Spinal cord (tissue), 10 donors: ENCODE data around the gene PCDH11Y. TPM values are rescaled to one million over a fixed set of nuclear protein-coding genes. Genes with fewer than 3 reads are reported as not detected.
"Not testable (repeated sequence)": the region's sequence is repeated elsewhere in the genome, so short reads cannot be mapped to it uniquely, and the experiment has no call there.

Source experiments
- DNase-seq, 6 donors: peaks; one replicate each; pipeline versions ENCODE4 v3.0.0 to v3.0.0-alpha.2; 2013 to 2015; ENCODE audit warnings: low spot score in 6 of 6, low read depth in 4 of 6
- H3K27ac ChIP-seq: one replicate; pipeline ENCODE4 v1.5.1; 2013; ENCODE audit warnings: low read depth, low read length, control low read depth
- H3K27me3 ChIP-seq: one replicate; pipeline ENCODE4 v1.6.1; 2013; ENCODE audit warnings: low read length; ENCODE audit not compliant: control insufficient read depth, insufficient read depth
- H3K36me3 ChIP-seq: one replicate; pipeline ENCODE4 v1.6.1; 2013; ENCODE audit warnings: low read length; ENCODE audit not compliant: control insufficient read depth, insufficient read depth
- H3K4me1 ChIP-seq: one replicate; pipeline ENCODE4 v1.6.1; 2013; ENCODE audit warnings: low read length; ENCODE audit not compliant: control insufficient read depth, insufficient read depth
- H3K4me3 ChIP-seq: one replicate; pipeline ENCODE4 v1.5.1; 2013; ENCODE audit warnings: low read depth, low read length, control low read depth
- H3K9me3 ChIP-seq: one replicate; pipeline ENCODE4 v1.6.1; 2013; ENCODE audit warnings: low read length; ENCODE audit not compliant: control insufficient read depth, insufficient read depth
- WGBS: methylation state at CpG from one replicate; pipeline ENCODE4 v1.1.5; 2013; ENCODE audit warnings: missing lambda C conversion rate; ENCODE audit not compliant: insufficient coverage; 5-methylcytosine and 5-hydroxymethylcytosine counted together
- polyA plus RNA-seq, 2 donors: library from polyadenylated mRNA; unstranded; fragments of 120-200 nt; gene quantifications; one replicate each; pipeline ENCODE4 v1.2.1, GENCODE V29; 2013; ENCODE audit not compliant: insufficient read length in 2 of 2
- total RNA-seq, 2 donors: library from RNA; depleted of rRNA in 1 of 2; stranded (reverse); fragments of 120-200 nt in 1 of 2; fragments of >200 nt in 1 of 2; gene quantifications; one replicate each; pipeline versions ENCODE4 v1.2.3 to v1.2.4, GENCODE V29; 2013 to 2014
- donor health status: healthy.

PCDH11Y gene
- total and polyA plus RNA-seq, 4 donors = 0.40 to 35.6 (median 8.9) TPM

GRCh38 chrY:5215116-5215515 is 215.0 kb downstream of the PCDH11Y start:
- H3K27ac ChIP-seq, DNase-seq, H3K36me3 ChIP-seq, H3K27me3 ChIP-seq, H3K4me3 ChIP-seq, H3K4me1 ChIP-seq, H3K9me3 ChIP-seq: not testable (repeated sequence)
- no CpG with 5 or more reads among the region's 2 CpGs for WGBS

- not testable (repeated sequence) for H3K27me3 ChIP-seq, DNase-seq, H3K9me3 ChIP-seq, H3K4me3 ChIP-seq, H3K4me1 ChIP-seq, H3K36me3 ChIP-seq, H3K27ac ChIP-seq
- no CpG with 5 or more reads among the region's 7 CpGs for WGBS
Observed at GRCh38 chrY:5324931-5325330, 324.8 kb downstream of the PCDH11Y start.

GRCh38 chrY:5342220-5342619 is 342.1 kb downstream of the PCDH11Y start:
- H3K9me3 ChIP-seq, H3K36me3 ChIP-seq, H3K27ac ChIP-seq, H3K4me3 ChIP-seq, H3K4me1 ChIP-seq, H3K27me3 ChIP-seq: not testable (repeated sequence)
- peak in 1 of 6 donors; percentile 53 for DNase-seq
- WGBS = no CpG with 5 or more reads among the region's 3 CpGs

GRCh38 chrY:5543705-5544104 is 543.6 kb downstream of the PCDH11Y start:
- H3K27me3 ChIP-seq, H3K27ac ChIP-seq, H3K4me3 ChIP-seq, H3K36me3 ChIP-seq, H3K4me1 ChIP-seq, H3K9me3 ChIP-seq, DNase-seq: not testable (repeated sequence)

GRCh38 chrY:5638589-5638988 is 638.5 kb downstream of the PCDH11Y start:
- not testable (repeated sequence) for H3K9me3 ChIP-seq, H3K27me3 ChIP-seq, H3K27ac ChIP-seq, H3K36me3 ChIP-seq, H3K4me1 ChIP-seq, H3K4me3 ChIP-seq, DNase-seq
- WGBS = no CpG with 5 or more reads among the region's 2 CpGs

- not testable (repeated sequence) for DNase-seq, H3K4me3 ChIP-seq, H3K9me3 ChIP-seq, H3K36me3 ChIP-seq, H3K27me3 ChIP-seq, H3K4me1 ChIP-seq, H3K27ac ChIP-seq
- WGBS = no CpG with 5 or more reads among the region's 2 CpGs
Observed at GRCh38 chrY:5679265-5679664, 679.2 kb downstream of the PCDH11Y start.

GRCh38 chrY:5708727-5709126 is 708.6 kb downstream of the PCDH11Y start:
- no CpG with 5 or more reads among the region's 5 CpGs for WGBS

GRCh38 chrY:5709788-5710381 is 709.8 kb downstream of the PCDH11Y start:
- DNase-seq, H3K4me1 ChIP-seq, H3K27ac ChIP-seq, H3K4me3 ChIP-seq, H3K27me3 ChIP-seq, H3K9me3 ChIP-seq, H3K36me3 ChIP-seq: not testable (repeated sequence)
- no CpG with 5 or more reads among the region's 1 CpG for WGBS

More at GRCh38 chrY:5708727-5709126, 708.6 kb downstream of the PCDH11Y start:
- not testable (repeated sequence) for H3K36me3 ChIP-seq, H3K9me3 ChIP-seq, H3K4me3 ChIP-seq, H3K27ac ChIP-seq, H3K4me1 ChIP-seq, DNase-seq, H3K27me3 ChIP-seq

- not testable (repeated sequence) for H3K4me1 ChIP-seq
- WGBS = no CpG with 5 or more reads among the region's 3 CpGs
Observed at GRCh38 chrY:5761403-5761802, 761.3 kb downstream of the PCDH11Y start.

GRCh38 chrY:5776485-5776884 is 776.4 kb downstream of the PCDH11Y start:
- not testable (repeated sequence) for H3K27me3 ChIP-seq, H3K27ac ChIP-seq, DNase-seq, H3K4me3 ChIP-seq, H3K9me3 ChIP-seq, H3K36me3 ChIP-seq, H3K4me1 ChIP-seq
- no CpG with 5 or more reads among the region's 1 CpG for WGBS

More at GRCh38 chrY:5761403-5761802, 761.3 kb downstream of the PCDH11Y start:
- not testable (repeated sequence) for H3K27me3 ChIP-seq, DNase-seq, H3K36me3 ChIP-seq, H3K9me3 ChIP-seq, H3K27ac ChIP-seq, H3K4me3 ChIP-seq
